ENCODE data around the gene AHNAK. TPM values are rescaled to one million over a fixed set of nuclear protein-coding genes. Genes with fewer than 3 reads are reported as not detected.

Gene AHNAK
- total RNA-seq, 1 donor from 2014 or later, result 485 TPM

- DNase-seq (ENCODE audit: low spot score), result no peak
- intact Hi-C loops (cut with DNase I), result loop anchor here (1.0 to 5.0 kb wide), 2 partner anchors 33 to 99 kb away; no protein-coding TSS in a partner anchor
These were observed 5.6 kb downstream of the AHNAK start for GRCh38 chr11:62540804-62541701.

- intact Hi-C loops (cut with DNase I), result no loop called here
- no peak for DNase-seq (ENCODE audit: low spot score)
These were observed 7.2 kb downstream of the AHNAK start for GRCh38 chr11:62539238-62539925.

- no peak for DNase-seq (ENCODE audit: low spot score)
- intact Hi-C loops (cut with DNase I), result loop anchor here (1.0 kb wide), 1 partner anchor 40 kb away; no protein-coding TSS in a partner anchor
These were observed 8.0 kb downstream of the AHNAK start for GRCh38 chr11:62538470-62539237.

- DNase-seq (ENCODE audit: low spot score), result no peak
- intact Hi-C loops (cut with DNase I), result no loop called here
These were observed 10.2 kb downstream of the AHNAK start for GRCh38 chr11:62536301-62536957.

- intact Hi-C loops (cut with DNase I), result no loop called here
- no peak for DNase-seq (ENCODE audit: low spot score)
These were observed 10.8 kb downstream of the AHNAK start for GRCh38 chr11:62535802-62536201.

GRCh38 chr11:62534779-62535545, 11.6 kb downstream of the AHNAK start:
- intact Hi-C loops (cut with DNase I), result no loop called here
- no peak for DNase-seq (ENCODE audit: low spot score)

GRCh38 chr11:62532096-62532495, 14.5 kb downstream of the AHNAK start:
- no peak for DNase-seq (ENCODE audit: low spot score)
- intact Hi-C loops (cut with DNase I), result no loop called here

GRCh38 chr11:62516736-62517371, 29.8 kb downstream of the AHNAK start:
- no peak for DNase-seq (ENCODE audit: low spot score)
- intact Hi-C loops (cut with DNase I), result no loop called here

GRCh38 chr11:62514151-62514550, 32.5 kb downstream of the AHNAK start:
- no peak for DNase-seq (ENCODE audit: low spot score)
- intact Hi-C loops (cut with DNase I), result no loop called here

GRCh38 chr11:62513626-62514025, 33.0 kb downstream of the AHNAK start:
- intact Hi-C loops (cut with DNase I), result no loop called here

GRCh38 chr11:62512961-62513360, 33.6 kb downstream of the AHNAK start:
- DNase-seq (ENCODE audit: low spot score), result no peak
- intact Hi-C loops (cut with DNase I), result no loop called here

More at GRCh38 chr11:62513626-62514025, 33.0 kb downstream of the AHNAK start:
- no peak for DNase-seq (ENCODE audit: low spot score)

- DNase-seq (ENCODE audit: low spot score), result peak; percentile 86
- intact Hi-C loops (cut with DNase I), result loop anchor here (1.0 kb wide), 2 partner anchors 32 to 37 kb away; no protein-coding TSS in a partner anchor
These were observed 38.1 kb downstream of the AHNAK start for GRCh38 chr11:62508336-62509058.

GRCh38 chr11:62507125-62507422, 39.5 kb downstream of the AHNAK start:
- DNase-seq (ENCODE audit: low spot score), result no peak
- intact Hi-C loops (cut with DNase I), result no loop called here

GRCh38 chr11:62506413-62507124, 40.0 kb downstream of the AHNAK start:
- intact Hi-C loops (cut with DNase I), result no loop called here
- DNase-seq (ENCODE audit: low spot score), result no peak

GRCh38 chr11:62505440-62506091, 41.0 kb downstream of the AHNAK start:
- DNase-seq (ENCODE audit: low spot score), result no peak
- intact Hi-C loops (cut with DNase I), result no loop called here

GRCh38 chr11:62505059-62505439, 41.6 kb downstream of the AHNAK start:
- intact Hi-C loops (cut with DNase I), result no loop called here
- no peak for DNase-seq (ENCODE audit: low spot score)

All from cardiac septum (tissue), 1 donor.